Measurements from ENCODE around the gene DNAH11.

- no peak for TF ChIP-seq CTCF (IDR thresholded peaks at IDR 0.05)
- no peak for TF ChIP-seq POLR2A (IDR thresholded peaks at IDR 0.05)
- TF ChIP-seq EP300 (IDR thresholded peaks at IDR 0.05), result no peak
- TF ChIP-seq POLR2AphosphoS5 (IDR thresholded peaks at IDR 0.05), result no peak
Observed at GRCh38 chr7:21526448-21526847, 16.4 kb upstream of the DNAH11 start.

Data from upper lobe of left lung (tissue), 4 donors.